Superior temporal gyrus (tissue), 1 donor: Measurements from ENCODE around the gene RERE.

ENCODE experiments used
- DNase-seq: peaks from one replicate; pipeline ENCODE4 v3.0.0-alpha.2; 2016; ENCODE audit errors: extremely low spot score

Gene RERE

DNA sequence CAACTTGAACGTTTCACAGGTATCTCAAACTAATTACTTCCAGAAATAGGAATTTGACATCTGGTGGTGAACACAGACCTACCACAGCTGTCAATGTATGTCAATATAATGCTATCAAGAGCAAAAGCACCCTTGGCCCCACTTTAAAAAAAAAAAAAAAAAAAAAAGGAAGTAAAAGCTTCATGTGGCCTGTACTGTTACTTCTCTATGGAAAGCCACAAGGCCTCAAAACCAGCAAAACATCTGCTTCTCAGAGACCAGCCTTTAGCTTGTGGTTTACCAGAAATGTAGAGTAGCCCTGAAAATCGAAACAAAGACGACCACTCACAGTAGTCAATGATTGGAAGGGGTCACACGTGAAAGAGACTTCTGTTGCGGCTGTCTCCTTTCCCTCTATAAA, 389.9 kb downstream of the RERE start:
- no peak for DNase-seq

DNA sequence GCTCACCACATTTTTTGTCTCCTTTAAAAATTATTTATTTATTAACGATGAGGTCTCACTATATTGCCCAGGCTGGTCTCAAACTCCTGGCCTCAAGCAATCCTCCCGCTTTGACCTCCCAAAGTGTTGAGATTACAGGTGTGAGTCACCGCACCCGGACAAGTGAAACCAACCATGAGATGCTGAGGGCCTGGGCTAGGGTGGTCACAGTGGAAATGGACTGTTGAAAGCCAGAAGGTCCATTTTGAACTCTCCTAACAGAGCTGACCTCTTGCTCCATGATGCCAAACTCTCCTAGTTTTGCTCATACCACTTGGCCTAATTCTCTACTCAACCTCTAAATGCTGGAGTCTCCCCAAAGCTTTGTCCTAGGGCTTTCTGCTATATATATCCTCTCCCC, 390.4 kb downstream of the RERE start:
- DNase-seq: no peak

DNA sequence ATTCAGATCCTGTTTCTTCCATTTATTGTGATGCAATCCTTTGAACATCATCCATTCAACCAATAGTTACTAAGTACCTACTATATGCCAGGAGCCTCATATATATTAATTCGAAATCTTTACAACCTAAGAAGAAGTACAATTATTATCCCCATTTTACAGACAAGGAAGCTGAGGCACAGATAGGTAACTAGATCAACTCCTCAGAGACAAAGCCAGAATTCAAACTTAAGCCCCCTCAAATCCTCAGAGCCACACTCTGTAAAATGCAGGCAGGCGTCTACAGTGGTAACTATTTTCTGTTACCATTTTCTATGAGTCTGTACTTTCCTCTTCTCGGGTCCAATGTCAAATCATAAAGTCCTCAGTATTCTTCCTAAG, 391.7 kb downstream of the RERE start:
- DNase-seq: no peak

DNA sequence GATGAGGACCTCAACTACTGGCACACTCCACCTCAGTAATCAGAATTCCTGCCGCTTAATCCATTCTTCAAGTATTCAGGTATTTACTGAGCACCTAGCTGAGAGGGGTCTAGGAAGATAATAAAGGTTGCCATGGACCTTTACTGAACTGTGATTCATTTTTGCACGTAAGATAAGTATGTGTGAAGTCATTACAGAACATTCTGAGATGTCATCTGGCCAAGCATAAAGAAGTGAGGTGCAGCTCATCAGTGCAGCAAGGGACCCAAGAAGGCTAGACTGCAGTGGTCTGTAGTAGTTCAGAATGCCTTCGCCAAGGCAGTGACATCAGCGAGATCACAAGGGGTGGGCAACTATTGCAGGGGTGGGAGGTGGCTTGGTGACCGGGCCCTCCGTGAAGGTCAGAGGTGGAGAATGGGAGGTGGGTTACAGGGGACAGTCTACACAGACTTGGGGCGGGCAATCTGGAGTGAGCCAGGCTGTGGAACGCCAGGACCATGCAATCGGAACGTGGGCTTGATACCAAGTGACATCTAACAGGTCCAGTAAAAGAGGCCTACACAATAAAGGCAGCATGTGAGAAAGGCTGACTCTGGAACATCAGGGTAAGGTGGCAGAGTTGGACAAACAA, 392.2 kb downstream of the RERE start:
- DNase-seq: no peak

DNA sequence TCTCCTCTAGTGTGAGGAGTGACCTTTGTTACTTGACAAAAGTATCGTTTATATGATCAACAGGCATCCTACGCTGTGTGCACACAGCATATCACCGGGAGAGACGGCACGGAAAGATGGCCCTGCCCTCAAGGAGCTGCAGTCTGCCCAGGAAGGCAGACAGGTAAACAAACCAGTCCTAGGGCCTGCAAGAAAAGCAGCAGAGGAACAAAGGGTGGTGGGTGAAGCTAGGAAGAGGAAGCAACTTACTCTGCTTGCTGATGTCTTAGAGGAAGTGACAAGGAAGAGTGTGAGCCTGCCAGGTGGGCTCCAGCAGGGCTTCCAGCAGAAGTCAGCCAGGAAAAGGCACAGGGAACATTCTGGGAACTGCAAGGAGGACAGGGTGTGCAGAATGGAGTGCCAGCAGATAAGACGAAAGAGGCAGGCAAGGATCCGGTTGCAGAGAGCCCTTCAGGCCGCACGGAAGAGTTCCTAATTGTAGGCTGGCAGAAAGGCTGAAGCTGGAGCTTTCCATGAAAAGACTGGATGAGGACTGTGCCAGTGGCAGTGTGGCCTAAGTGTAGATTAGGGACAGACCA, 392.8 kb downstream of the RERE start:
- DNase-seq: no peak

DNA sequence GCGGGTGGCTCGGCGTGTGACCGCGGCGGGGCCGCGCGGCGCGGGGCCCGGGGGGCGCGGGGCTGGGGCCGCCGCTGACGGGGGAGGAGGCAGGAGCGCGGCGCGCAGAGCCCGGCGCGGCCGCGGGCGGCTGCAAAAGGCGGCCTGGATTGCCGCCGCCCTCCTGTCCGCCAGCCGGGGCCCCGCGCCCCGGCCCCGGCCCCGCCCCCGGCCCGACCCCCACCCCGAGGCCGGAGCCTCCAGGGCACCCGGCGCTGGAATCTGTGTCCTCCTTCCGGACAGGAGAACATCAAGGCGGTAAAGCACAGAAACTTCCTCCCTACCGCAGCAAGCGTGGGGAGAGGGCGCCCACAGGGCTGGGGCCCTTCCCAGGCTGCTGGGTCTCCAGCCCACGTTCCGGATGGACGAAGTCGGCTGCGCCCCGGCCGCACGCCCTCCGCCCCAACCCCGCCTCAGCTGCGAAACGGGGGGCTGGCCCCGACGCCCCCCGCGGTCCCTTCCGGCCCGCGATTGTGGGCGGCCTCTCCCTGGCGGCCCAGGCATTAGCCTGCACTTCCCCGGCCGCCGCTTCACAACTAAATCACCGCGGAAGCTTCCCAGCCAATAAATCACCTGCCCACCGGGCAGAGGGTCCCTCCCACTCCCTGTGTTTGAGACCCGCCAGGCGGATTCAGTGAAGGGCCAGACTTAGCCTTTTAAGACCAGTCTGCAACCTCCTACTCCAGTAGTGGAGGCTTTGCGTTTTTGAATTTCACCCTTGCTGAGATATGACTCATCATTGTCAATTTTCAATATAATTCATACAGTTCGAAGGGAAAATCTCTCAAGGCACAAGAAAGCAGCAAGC, 393.5 kb downstream of the RERE start:
- DNase-seq: no peak

DNA sequence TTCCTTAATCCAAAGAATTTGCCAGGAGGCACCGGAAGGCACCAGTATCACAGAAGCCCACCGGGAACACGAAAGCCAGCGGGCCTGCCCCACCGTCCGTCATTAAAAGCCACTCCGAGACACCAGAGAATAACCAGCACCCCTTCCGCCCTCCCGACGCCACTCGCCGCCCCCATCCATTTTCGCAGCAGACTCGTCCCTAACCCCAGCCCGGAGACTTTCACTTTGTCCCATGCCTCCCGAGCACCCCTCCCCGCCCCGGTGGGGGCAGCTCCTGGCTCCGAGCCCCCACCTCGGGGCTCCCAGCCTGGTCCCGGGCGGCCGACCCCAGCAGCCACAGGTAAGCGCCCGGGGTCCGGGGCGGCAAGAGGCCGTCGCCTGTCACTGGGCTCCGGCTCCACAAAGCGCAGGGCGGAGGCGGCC, 394.2 kb downstream of the RERE start:
- no peak for DNase-seq

DNA sequence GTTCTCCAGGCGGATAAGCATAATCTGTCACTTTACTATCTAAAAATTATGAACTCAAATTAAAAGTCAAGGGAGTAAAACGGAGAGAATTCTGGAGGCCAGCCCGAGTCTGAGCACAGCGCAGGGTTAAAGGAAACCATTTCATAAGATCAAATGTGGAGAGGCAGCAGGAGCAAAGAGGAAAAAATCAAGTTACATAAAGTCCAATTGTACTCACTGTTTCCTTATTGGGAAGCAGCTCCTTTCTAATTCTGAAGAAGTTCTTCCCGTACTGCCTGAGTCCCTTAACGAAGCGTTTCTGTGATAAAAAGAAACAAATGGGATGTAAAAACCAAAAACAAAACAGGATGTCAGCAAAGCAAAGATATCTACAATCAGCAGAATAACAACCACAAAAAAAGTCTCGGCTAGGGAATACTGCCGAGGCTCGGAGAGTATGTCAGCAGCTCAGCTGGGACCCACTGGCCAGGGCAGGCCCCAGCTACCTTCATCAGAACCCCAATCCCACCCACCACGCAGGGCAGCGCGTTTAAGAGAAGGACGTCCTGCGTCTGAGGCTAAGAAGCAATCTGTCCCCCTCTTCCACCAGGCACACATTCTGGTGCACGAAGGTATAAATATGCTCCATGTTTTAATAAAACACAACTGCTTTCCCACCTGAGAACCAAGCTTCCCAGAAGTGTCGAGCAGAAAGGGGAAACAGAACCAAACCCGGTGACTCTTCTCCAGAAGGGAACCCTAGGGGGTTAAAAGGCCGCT, 394.8 kb downstream of the RERE start:
- peak; percentile 77 for DNase-seq

DNA sequence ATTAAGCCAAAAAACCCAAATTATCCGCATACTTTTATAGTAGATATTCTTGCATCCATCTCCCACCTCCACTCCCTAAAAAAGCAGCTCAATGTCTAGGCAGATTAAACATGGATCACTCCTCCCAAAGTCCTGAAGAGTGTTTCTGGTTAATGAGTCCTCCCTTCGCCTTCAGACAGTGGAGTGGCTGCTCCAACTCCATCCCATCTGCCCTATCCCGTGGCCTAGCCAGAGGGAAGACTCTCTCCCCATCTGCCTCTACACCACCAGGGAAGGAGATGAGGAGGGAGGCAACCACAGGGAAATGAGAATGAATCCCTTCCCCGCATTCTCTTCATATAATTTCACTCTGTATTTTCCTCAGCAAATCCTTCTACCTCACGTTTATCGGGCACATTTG, 395.7 kb downstream of the RERE start:
- DNase-seq: peak; percentile 50

DNA sequence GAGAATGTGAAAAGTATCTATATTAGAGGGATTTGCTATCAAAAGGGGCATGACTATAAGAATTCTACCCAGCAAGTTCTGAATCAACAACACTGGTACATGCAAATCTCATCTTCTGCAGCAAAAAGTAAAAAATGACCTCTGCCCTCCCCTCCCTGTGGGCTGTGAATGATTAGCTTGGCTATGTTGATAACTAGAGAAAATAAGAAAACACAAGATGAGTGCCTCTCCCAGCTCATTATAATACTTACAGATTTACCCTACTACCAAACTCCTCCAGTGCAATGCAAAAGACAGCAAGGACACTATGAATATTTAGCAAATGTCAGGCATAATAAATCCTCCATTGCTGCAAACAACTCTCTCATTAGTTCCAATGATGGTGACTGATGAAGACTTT, 397.1 kb downstream of the RERE start:
- no peak for DNase-seq

DNA sequence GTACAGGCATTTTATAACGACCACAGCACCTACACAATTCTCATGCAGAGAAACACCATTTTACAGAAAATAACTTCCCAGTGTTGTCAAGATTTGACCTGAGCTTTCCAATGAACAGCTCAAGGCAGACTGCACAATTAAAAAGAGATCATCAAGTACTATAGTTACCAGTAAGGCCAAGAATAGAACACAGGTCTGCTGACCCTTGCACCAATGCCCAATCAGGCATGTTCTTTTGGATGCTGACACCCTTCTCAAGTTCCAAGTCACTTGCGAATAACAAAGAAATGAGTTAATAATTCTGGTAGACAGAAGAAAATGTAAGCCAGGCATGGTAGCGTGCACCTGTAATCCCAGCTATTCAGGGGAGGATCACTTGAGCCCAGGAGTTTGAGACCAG, 397.6 kb downstream of the RERE start:
- DNase-seq: no peak

DNA sequence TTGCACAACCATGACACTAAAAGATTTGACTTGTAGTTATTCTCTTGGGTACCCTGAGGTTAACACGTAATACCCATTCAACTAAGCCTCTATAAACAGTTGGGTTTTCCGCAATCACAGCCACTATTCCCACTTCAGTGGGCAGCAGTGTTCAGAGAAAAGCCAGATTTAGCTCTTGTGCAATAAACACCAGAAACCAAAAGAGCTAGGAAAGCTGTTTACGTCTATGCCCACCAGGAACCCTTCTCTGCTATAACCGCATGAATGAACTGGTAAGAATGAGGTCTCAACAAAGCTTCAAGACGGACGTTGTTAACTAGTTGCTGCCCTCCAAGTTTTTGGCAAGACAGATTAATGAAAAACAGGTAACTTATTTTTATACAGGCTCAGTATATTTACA, 398.3 kb downstream of the RERE start:
- no peak for DNase-seq

DNA sequence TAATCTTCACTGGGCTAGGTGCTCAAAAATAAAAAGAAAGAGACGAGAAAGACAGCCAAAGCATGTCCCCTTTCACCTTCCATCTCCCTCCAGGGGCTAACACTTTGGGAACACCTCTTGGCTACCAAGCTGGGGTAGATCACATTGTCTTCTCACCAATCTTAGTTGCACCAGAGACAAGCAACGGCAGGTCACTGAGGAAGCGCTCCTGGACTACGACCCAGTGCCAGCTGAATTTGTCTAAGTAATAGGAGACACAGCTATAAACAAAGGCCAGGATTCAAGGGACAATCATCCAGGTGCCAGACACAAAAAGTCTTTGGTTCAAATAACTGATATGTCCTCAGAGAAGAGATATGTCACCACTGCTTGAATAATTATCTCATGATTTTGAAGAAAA, 399.1 kb downstream of the RERE start:
- DNase-seq: no peak

DNA sequence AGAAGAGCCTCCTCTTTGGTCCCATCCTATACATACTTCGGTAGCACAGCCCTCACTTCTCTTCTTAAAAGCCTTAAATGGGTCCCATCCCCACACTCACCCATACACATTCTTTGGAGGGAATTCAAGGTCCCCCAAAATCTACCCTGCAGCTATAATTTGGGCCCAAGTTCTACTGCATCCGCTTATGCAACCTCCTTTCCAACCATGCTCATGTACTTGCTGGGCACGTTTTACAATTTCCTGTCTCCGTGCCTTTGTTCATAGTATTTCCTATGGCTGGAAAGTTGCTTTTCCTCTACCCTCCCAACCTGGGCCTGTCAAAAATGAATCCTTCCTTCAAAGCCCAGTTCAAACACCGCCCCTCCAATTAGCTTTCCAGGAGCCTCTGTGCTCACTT, 399.8 kb downstream of the RERE start:
- no peak for DNase-seq

DNA sequence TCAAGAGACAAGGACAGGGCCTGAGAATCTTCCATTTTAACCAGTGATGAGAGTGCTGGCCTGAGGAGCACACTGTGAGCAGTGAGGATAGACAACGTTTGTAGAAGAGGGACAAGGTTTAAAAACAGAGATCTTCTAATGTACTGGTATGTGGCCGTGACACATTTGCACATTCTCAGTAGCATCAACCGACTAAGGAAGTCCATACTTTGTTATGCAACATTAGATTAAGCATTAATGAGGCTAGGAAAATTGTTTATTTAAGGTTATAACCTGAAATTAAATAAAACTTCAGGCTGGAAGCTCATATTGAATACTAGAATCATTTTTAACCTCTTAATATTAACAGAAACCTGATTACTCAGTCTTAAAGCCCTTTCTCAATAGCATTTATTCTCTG, 400.6 kb downstream of the RERE start:
- DNase-seq: no peak

DNA sequence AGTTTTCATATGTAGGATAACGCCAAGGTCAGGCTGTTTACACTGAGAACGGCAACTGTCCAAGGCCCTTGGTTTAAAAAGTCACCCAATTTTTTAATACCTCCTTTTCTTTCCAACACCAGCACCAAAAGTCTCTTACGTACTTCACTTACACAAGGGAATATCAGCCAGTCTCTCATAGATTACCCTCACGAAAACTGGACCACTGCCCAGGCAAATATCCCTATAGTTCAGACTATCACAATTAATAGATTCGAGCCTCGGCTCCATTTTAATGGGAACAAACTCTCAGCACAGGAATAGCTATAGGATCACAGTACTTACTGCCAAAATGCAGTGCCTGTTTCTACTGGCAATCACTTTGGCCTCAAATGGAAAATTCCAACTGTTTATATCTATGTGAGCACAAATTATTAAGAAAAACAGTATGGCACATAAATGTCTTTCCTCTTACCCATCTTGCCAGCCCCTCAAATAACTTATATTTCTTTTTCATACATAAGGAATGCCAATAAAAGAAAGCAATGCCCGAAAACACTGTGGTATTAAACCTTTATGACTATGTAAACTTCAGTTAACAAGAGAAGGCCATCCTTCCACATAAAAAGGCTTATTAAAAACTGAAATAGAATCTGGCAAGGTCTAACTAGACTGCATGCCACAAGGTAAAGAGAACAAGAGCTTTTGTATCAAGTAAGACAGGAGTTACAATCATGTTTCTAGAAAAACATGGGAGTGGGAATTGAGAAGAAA, 401.7 kb downstream of the RERE start:
- DNase-seq: no peak

DNA sequence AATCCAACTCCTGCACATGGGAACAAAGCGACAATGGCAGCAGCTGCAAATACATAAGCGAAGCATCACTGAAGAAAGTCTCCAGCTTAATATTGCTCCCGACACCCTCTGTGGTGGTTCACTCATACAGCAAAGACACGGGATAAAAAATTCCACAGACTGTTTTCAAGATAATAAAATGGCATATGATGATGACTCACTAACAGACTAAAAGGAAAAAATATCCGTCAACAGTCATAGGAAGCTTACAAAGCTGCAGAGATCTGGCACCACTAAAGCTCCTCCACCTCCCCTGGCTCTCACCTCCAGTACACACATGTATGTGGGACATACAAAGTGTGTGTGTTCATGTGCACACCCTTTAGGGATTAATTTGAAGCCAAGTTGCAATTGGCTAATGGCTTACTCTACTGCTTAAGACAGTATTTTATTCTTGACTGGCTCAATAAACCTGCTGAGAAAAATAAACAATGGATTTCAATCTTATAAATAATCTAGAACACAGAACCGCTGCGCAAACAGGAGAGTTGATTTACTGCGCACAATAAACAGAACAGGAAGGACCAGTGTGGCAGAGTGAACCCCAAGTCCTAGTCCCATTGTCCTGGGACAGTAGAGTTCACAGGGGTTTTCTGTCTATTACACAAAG, 405.1 kb downstream of the RERE start:
- DNase-seq: peak; percentile 79

DNA sequence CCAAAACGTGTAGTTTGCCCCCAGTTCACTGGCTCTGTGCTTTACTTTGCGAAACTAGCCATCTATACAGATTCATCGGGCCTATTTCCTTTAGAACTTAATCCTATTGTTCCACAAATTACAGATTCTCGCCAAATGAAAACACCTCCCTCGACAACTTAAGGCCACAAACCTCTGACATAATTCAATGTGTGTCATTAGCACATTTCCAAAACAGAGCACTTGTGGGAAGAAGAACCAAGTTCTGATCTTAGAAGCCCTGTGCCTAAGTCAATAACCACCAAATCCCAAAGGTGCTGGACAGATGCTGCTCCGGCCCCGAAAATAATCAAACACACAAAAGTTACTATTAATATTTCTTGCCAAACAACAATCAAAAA, 405.6 kb downstream of the RERE start:
- DNase-seq: no peak

DNA sequence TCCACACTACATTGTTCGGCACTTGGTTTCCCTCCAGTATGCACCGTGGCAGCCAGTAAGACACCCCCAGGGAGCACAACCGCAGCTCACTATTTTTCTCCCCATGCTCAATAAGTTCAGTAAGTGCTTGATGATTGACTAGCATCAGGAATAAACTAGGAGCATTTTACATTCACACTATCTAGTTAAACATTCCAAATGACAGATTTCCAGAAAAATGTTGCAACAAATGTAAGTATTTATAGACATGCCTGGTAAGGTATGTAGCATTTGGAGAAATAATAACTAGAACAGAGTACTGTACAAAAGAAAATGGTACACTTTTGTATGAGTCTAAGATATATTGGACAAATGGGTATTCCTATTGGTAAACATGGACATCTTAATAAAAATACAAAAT, 406.6 kb downstream of the RERE start:
- no peak for DNase-seq

DNA sequence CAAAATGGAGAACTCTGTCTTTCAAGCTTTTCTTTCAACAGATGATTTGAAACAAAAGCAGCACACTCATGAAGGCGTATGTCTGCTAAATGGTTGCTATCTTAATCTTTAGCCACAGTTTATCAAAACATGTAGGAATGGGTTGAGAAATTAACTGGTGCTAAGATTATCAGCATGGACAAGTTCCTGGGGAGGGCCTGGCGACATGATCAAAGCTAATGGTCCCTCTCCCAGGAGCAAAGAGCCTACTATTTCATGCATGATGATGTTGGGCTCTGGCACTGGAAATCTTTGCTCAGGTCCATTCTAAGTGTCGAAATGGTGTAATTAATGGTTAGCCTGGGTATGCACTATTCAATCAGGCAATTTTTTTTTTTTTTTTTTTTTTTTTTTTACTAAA, 407.8 kb downstream of the RERE start:
- no peak for DNase-seq

DNA sequence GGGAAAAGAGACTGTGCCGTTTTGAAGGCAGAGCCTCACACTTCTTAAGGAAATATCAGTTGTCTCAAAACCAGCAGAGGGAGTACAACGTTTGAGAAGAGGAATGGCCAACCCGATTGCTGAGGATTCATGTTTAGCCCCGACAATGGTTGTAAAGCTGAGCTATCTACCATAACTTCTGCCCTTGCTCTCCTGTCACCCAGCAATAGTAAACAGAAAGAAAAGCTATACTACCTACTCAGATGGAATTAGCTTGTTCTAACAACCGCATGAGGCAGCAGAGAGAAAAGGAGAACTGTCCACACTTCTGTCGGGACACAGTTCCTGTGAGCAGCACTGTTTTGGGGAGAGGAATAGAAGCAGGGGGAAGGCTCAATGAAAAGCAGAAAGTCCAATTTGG, 408.3 kb downstream of the RERE start:
- peak; percentile 76 for DNase-seq
